ENCODE results near the gene AP1B1.
"Not testable (repeated sequence)": the region's sequence is repeated elsewhere in the genome, so short reads cannot be mapped to it uniquely, and the experiment has no call there.

Gene AP1B1

GRCh38 chr22:29348041-29348440, 40.3 kb downstream of the AP1B1 start:
- H3K4me3 ChIP-seq (ENCODE audit: low read depth, low read length) = no peak overlapping the region
- no peak for DNase-seq (ENCODE audit: low read depth, low spot score)
- no peak for TF ChIP-seq CTCF (IDR thresholded peaks at IDR 0.05; ENCODE audit: insufficient read depth, low read length, missing control alignments)
- POLR2A ChIA-PET = no interaction called here
- CTCF ChIA-PET = interaction anchor here (2.9 kb wide), 1 partner anchor 11 kb away, joined by 11 read pairs; no protein-coding TSS in a partner anchor

GRCh38 chr22:29346659-29347058, 41.7 kb downstream of the AP1B1 start:
- no peak for DNase-seq (ENCODE audit: low read depth, low spot score)
- POLR2A ChIA-PET = no interaction called here
- H3K4me3 ChIP-seq (ENCODE audit: low read depth, low read length) = no peak overlapping the region
- no peak for TF ChIP-seq CTCF (IDR thresholded peaks at IDR 0.05; ENCODE audit: insufficient read depth, low read length, missing control alignments)
- CTCF ChIA-PET = interaction anchor here (2.9 kb wide), 1 partner anchor 12 kb away, joined by 11 read pairs; no protein-coding TSS in a partner anchor

GRCh38 chr22:29345932-29346331, 42.4 kb downstream of the AP1B1 start:
- ChIA-PET POLR2A (no interaction called here), CTCF (interaction anchor here (2.9 kb wide), 1 partner anchor 13 kb away, joined by 11 read pairs; no protein-coding TSS in a partner anchor)
- no peak overlapping the region for H3K4me3 ChIP-seq (ENCODE audit: low read depth, low read length)
- no peak for DNase-seq (ENCODE audit: low read depth, low spot score)
- no peak for TF ChIP-seq CTCF (IDR thresholded peaks at IDR 0.05; ENCODE audit: insufficient read depth, low read length, missing control alignments)

GRCh38 chr22:29344889-29345288, 43.5 kb downstream of the AP1B1 start:
- DNase-seq (ENCODE audit: low read depth, low spot score); H3K4me3 ChIP-seq (ENCODE audit: low read depth, low read length): not testable (repeated sequence)
- ChIA-PET CTCF (interaction anchor here (0.8 kb wide), 1 partner anchor 36 kb away, joined by 3 read pairs; no protein-coding TSS in a partner anchor), POLR2A (interaction anchor here (0.6 kb wide), 1 partner anchor 31 kb away, joined by 3 read pairs; no protein-coding TSS in a partner anchor)

- peak; percentile 79 for DNase-seq (ENCODE audit: low read depth, low spot score)
- H3K4me3 ChIP-seq (ENCODE audit: low read depth, low read length) = no peak overlapping the region
- TF ChIP-seq CTCF (IDR thresholded peaks at IDR 0.05; ENCODE audit: insufficient read depth, low read length, missing control alignments) = no peak
- ChIA-PET CTCF (interaction anchor here (0.8 to 2.6 kb wide), 2 partner anchors 35 to 38 kb away, joined by 3 to 10 read pairs; partner anchors contain the start of gene GAS2L1), POLR2A (interaction anchor here (0.6 kb wide), 2 partner anchors 11 to 32 kb away, joined by 3 read pairs; no protein-coding TSS in a partner anchor)
Measured at GRCh38 chr22:29344137-29344536, 44.2 kb downstream of the AP1B1 start.

GRCh38 chr22:29343313-29343805, 45.0 kb downstream of the AP1B1 start:
- no peak for TF ChIP-seq CTCF (IDR thresholded peaks at IDR 0.05; ENCODE audit: insufficient read depth, low read length, missing control alignments)
- DNase-seq (ENCODE audit: low read depth, low spot score) = peak; percentile 31
- CTCF ChIA-PET = interaction anchor here (1.9 to 2.6 kb wide), 2 partner anchors 16 to 37 kb away, joined by 8 to 10 read pairs; partner anchors contain the start of gene GAS2L1
- POLR2A ChIA-PET = no interaction called here
- no peak overlapping the region for H3K4me3 ChIP-seq (ENCODE audit: low read depth, low read length)

All from AG04449 (cell line).